ENCODE measurements around the gene KDM7A.

GRCh38 chr7:140137078-140137477 is 39.7 kb downstream of the KDM7A start:
- TF ChIP-seq POLR2A (IDR thresholded peaks at IDR 0.05) (no peak), CTCF (IDR thresholded peaks at IDR 0.05) (no peak), POLR2AphosphoS5 (IDR thresholded peaks at IDR 0.05) (no peak), EP300 (IDR thresholded peaks at IDR 0.05) (no peak)
